ENCODE data around the gene EIF4EBP3. TPM values are rescaled to one million over a fixed set of nuclear protein-coding genes. Genes with fewer than 3 reads are reported as not detected.
"Not testable (repeated sequence)": the region's sequence is repeated elsewhere in the genome, so short reads cannot be mapped to it uniquely, and the experiment has no call there.

EIF4EBP3 gene
- total and polyA plus RNA-seq, 2 donors (not counting 3 experiments of a cell fraction or from before 2014, with no cell fraction given) = 3.7 to 7.6 TPM

DNA sequence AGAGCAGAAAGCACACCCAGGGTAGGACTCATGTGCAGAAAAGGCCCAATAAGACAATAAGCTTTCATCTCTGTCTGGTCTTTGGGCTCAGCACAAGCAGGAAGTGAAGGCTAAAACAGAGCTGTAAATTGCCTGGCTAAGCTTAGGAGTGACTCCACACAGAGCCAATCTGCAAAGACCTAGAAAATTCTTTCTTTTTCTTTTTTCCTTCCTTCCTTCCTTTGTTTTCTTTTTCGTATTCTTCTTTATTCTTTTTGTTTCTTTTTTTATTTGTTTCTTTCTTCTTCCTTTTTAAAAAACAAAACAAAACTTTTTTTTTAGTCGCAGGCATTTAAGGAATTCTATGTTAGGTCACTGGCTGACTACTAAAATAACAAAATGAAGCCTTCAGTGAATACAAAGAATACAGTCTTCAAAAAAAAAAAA is 29.3 kb downstream of the EIF4EBP3 start:
- DNase-seq (ENCODE audit: low read depth, low spot score) (peak; percentile 24), FAIRE-seq (peak; percentile 81)
- intact Hi-C loops (cut with micrococcal nuclease) = no loop called here
- Histone ChIP-seq H3K27me3 (ENCODE audit: control insufficient read depth in 2 of 2, insufficient read depth in 2 of 2, low read length in 2 of 2) (peaks cover 0 to 2% of the 10 kb centered on the region in 2 experiments), H2AFZ (ENCODE audit: low read depth, low read length) (peak overlapping the region; percentile 55), H3K9me3 (replicated peaks; ENCODE audit: control insufficient read depth, insufficient read depth, low read length) (no peaks in the 10 kb centered on the region), H3K79me2 (ENCODE audit: control insufficient read depth, insufficient read depth, low read length) (no peaks in the 10 kb centered on the region), H3K9me1 (replicated peaks; ENCODE audit: control insufficient read depth, extremely low read depth, insufficient read depth, low read length) (no peaks in the 10 kb centered on the region), H3K9ac (replicated peaks; ENCODE audit: extremely low read depth, insufficient read depth, low read length) (peak overlapping the region; percentile 3), H3K4me3 (replicated peaks in 1 of 3; ENCODE audit: insufficient read depth in 1 of 3, low read depth in 1 of 3, low read length in 3 of 3) (no peak overlapping the region), H3K4me1 (ENCODE audit: control insufficient read depth, extremely low read depth, insufficient read depth, low read length) (peaks cover 7% of the 10 kb centered on the region), H3K4me2 (ENCODE audit: insufficient read depth, low read length) (no peak overlapping the region), H4K20me1 (replicated peaks; ENCODE audit: control insufficient read depth, extremely low read depth, insufficient read depth, low read length) (no peaks in the 10 kb centered on the region), H3K27ac (ENCODE audit: insufficient read depth, low read depth, low read length) (no peak overlapping the region), H3K36me3 (ENCODE audit: control insufficient read depth in 2 of 2, extremely low read depth in 1 of 2, insufficient read depth in 2 of 2, low read length in 2 of 2) (no peaks in the 10 kb centered on the region)
- CTCF ChIA-PET = interaction anchor here (1.4 to 8.1 kb wide), 7 partner anchors 12 to 204 kb away, joined by 5 to 108 read pairs (median 6); partner anchors contain the start of genes CD14, EIF4EBP3, IK and NDUFA2
- TF ChIP-seq POLR2AphosphoS5 (IDR thresholded peaks at IDR 0.05; ENCODE audit: insufficient read depth, low read depth, low read length) = no peak
- no peak for TF ChIP-seq FOS (IDR thresholded peaks at IDR 0.05; ENCODE audit: borderline replicate concordance, insufficient read depth, low read length)
- TF ChIP-seq EZH2 (IDR thresholded peaks at IDR 0.05; ENCODE audit: borderline replicate concordance, low read depth, low read length, severe bottlenecking) = no peak
- TF ChIP-seq POLR2A (IDR thresholded peaks at IDR 0.05; ENCODE audit: low read depth, low read length) = no peak
- TF ChIP-seq MYC (IDR thresholded peaks at IDR 0.05; ENCODE audit: low read depth, low read length) = no peak
- TF ChIP-seq GATA2 (IDR thresholded peaks at IDR 0.05; ENCODE audit: insufficient read depth, insufficient read length, low read depth, low read length) = no peak
- TF ChIP-seq, protein P1, sequence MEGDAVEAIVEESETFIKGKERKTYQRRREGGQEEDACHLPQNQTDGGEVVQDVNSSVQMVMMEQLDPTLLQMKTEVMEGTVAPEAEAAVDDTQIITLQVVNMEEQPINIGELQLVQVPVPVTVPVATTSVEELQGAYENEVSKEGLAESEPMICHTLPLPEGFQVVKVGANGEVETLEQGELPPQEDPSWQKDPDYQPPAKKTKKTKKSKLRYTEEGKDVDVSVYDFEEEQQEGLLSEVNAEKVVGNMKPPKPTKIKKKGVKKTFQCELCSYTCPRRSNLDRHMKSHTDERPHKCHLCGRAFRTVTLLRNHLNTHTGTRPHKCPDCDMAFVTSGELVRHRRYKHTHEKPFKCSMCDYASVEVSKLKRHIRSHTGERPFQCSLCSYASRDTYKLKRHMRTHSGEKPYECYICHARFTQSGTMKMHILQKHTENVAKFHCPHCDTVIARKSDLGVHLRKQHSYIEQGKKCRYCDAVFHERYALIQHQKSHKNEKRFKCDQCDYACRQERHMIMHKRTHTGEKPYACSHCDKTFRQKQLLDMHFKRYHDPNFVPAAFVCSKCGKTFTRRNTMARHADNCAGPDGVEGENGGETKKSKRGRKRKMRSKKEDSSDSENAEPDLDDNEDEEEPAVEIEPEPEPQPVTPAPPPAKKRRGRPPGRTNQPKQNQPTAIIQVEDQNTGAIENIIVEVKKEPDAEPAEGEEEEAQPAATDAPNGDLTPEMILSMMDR (IDR thresholded peaks at IDR 0.05; ENCODE audit: extremely low read depth in 1 of 2, insufficient read depth in 1 of 2, low read depth in 1 of 2, low read length in 2 of 2) = no peak
- POLR2A ChIA-PET = no interaction called here
- no TSS peak for BruUV-seq (replicated peaks)
- dilution Hi-C loops (cut with MboI; ENCODE audit: extremely low pct_ligation_motif_present, low sequenced_read_pairs) = no loop called here

DNA sequence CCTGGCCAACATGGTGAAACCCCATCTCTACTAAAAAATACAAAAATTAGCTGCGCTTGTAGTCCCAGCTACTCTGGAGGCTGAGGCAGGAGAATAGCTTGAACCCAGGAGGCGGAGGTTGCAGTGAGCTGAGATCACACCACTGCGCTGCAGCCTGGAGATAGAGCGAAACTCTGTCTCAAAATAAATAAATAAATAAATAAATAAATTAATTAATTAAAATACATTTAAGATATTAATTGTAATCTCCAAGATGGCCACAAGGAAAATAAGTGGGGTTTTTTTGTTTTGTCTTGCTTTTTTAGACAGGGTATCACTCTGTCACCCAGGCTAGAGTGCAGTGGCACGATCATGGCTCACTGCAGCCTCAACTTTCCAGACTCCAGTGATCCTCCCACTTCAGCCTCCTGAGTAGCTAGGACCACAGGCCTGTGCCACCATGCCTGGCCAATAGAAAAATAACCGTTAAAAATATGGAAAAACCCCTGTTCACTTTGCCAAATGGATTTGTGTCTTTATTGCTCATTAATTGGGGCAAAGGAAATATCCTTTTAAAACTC is 31.8 kb downstream of the EIF4EBP3 start:
- H3K27ac ChIP-seq (ENCODE audit: insufficient read depth, low read depth, low read length); H3K4me1 ChIP-seq (ENCODE audit: control insufficient read depth, extremely low read depth, insufficient read depth, low read length); H2AFZ ChIP-seq (ENCODE audit: low read depth, low read length); H4K20me1 ChIP-seq (replicated peaks; ENCODE audit: control insufficient read depth, extremely low read depth, insufficient read depth, low read length); H3K4me2 ChIP-seq (ENCODE audit: insufficient read depth, low read length); H3K79me2 ChIP-seq (ENCODE audit: control insufficient read depth, insufficient read depth, low read length); POLR2A ChIA-PET; H3K9me3 ChIP-seq (replicated peaks; ENCODE audit: control insufficient read depth, insufficient read depth, low read length); DNase-seq (ENCODE audit: low read depth, low spot score); H3K4me3 ChIP-seq (replicated peaks in 1 of 3; ENCODE audit: insufficient read depth in 1 of 3, low read depth in 1 of 3, low read length in 3 of 3); H3K36me3 ChIP-seq (ENCODE audit: control insufficient read depth in 2 of 2, extremely low read depth in 1 of 2, insufficient read depth in 2 of 2, low read length in 2 of 2); intact Hi-C loops (cut with micrococcal nuclease); dilution Hi-C loops (cut with MboI; ENCODE audit: extremely low pct_ligation_motif_present, low sequenced_read_pairs); H3K9ac ChIP-seq (replicated peaks; ENCODE audit: extremely low read depth, insufficient read depth, low read length); BruUV-seq (replicated peaks); H3K27me3 ChIP-seq (ENCODE audit: control insufficient read depth in 2 of 2, insufficient read depth in 2 of 2, low read length in 2 of 2); FAIRE-seq; H3K9me1 ChIP-seq (replicated peaks; ENCODE audit: control insufficient read depth, extremely low read depth, insufficient read depth, low read length): not testable (repeated sequence)
- CTCF ChIA-PET = interaction anchor here (0.6 to 8.1 kb wide), 6 partner anchors 10 to 60 kb away, joined by 3 to 108 read pairs (median 4); partner anchors contain the start of gene CD14

Measured in endothelial cell of umbilical vein (primary cell).